ENCODE data around the gene HSPB1.
"Not testable (repeated sequence)": the region's sequence is repeated elsewhere in the genome, so short reads cannot be mapped to it uniquely, and the experiment has no call there.

HSPB1 gene

GRCh38 chr7:76268376-76268775 is 34.1 kb upstream of the HSPB1 start:
- TF ChIP-seq ZFP30 (CRISPR knock-in tag; IDR thresholded peaks at IDR 0.05) (no peak), PATZ1 (CRISPR knock-in tag; IDR thresholded peaks at IDR 0.05; ENCODE audit: borderline replicate concordance) (no peak), ZNF8 (CRISPR knock-in tag; IDR thresholded peaks at IDR 0.05) (no peak), PPARA (CRISPR knock-in tag; IDR thresholded peaks at IDR 0.05; ENCODE audit: borderline replicate concordance) (no peak)
- no peak for ATAC-seq

- no peak; the same call in 2 of the 3 replicates for ATAC-seq
- TF ChIP-seq PATZ1 (CRISPR knock-in tag; IDR thresholded peaks at IDR 0.05; ENCODE audit: borderline replicate concordance): no peak
- TF ChIP-seq BACH2 (CRISPR knock-in tag; IDR thresholded peaks at IDR 0.05; ENCODE audit: borderline replicate concordance): no peak
- no peak for TF ChIP-seq TCF4 (CRISPR knock-in tag; IDR thresholded peaks at IDR 0.05; ENCODE audit: borderline replicate concordance)
- TF ChIP-seq ESRRG (CRISPR knock-in tag; IDR thresholded peaks at IDR 0.05): no peak
- no peak for TF ChIP-seq ZNF70 (CRISPR knock-in tag; IDR thresholded peaks at IDR 0.05)
- no peak for TF ChIP-seq ZNF565 (CRISPR knock-in tag; conservative IDR thresholded peaks at IDR 0.05; ENCODE audit: low read depth)
- TF ChIP-seq CSRNP3 (CRISPR knock-in tag; IDR thresholded peaks at IDR 0.05): no peak
- no peak for TF ChIP-seq RARB (CRISPR knock-in tag; IDR thresholded peaks at IDR 0.05)
- TF ChIP-seq CSDC2 (CRISPR knock-in tag; IDR thresholded peaks at IDR 0.05): no peak
- TF ChIP-seq ZNF8 (CRISPR knock-in tag; IDR thresholded peaks at IDR 0.05): no peak
Measured at GRCh38 chr7:76269895-76270294, 32.6 kb upstream of the HSPB1 start.

GRCh38 chr7:76271384-76271783 is 31.1 kb upstream of the HSPB1 start:
- not testable (repeated sequence) for ATAC-seq

- no peak for ATAC-seq
- TF ChIP-seq PPARA (CRISPR knock-in tag; IDR thresholded peaks at IDR 0.05; ENCODE audit: borderline replicate concordance) (no peak), TSHZ2 (CRISPR knock-in tag; IDR thresholded peaks at IDR 0.05) (no peak), ESRRG (CRISPR knock-in tag; IDR thresholded peaks at IDR 0.05) (no peak), CSRNP3 (CRISPR knock-in tag; IDR thresholded peaks at IDR 0.05) (no peak), ZFP3 (CRISPR knock-in tag; IDR thresholded peaks at IDR 0.05) (no peak), TOX (CRISPR knock-in tag; IDR thresholded peaks at IDR 0.05; ENCODE audit: borderline replicate concordance) (no peak), CREB5 (CRISPR knock-in tag; IDR thresholded peaks at IDR 0.05; ENCODE audit: low read depth) (no peak), PATZ1 (CRISPR knock-in tag; IDR thresholded peaks at IDR 0.05; ENCODE audit: borderline replicate concordance) (no peak), ZNF8 (CRISPR knock-in tag; IDR thresholded peaks at IDR 0.05) (no peak)
Measured at GRCh38 chr7:76272142-76272541, 30.3 kb upstream of the HSPB1 start.
